Trophoblast cell (in vitro differentiated cells and primary cell): ENCODE data around the gene KDM4F.

ENCODE experiments used
- DNase-seq, 2 donors: peaks; one replicate each; pipeline ENCODE4 v3.0.0-alpha.2; 2016
- H2AFZ ChIP-seq: 2 replicates; pipeline ENCODE4 v1.6.1; 2013; ENCODE audit warnings: low read length, moderate library complexity, mild to moderate bottlenecking; ENCODE audit not compliant: insufficient read depth, poor library complexity
- H2AK5ac ChIP-seq: 2 replicates; pipeline ENCODE4 v1.6.1; 2013; ENCODE audit warnings: mild to moderate bottlenecking, low read length
- H2BK120ac ChIP-seq: 2 replicates; pipeline ENCODE4 v1.6.1; 2013; ENCODE audit warnings: low read length, mild to moderate bottlenecking, moderate library complexity; ENCODE audit not compliant: insufficient read depth, poor library complexity
- H2BK12ac ChIP-seq: 2 replicates; pipeline ENCODE4 v1.6.1; 2013; ENCODE audit warnings: mild to moderate bottlenecking, low read length, moderate library complexity
- H2BK5ac ChIP-seq: 2 replicates; pipeline ENCODE4 v1.6.1; 2013; ENCODE audit warnings: low read length, low read depth, moderate library complexity, mild to moderate bottlenecking; ENCODE audit not compliant: poor library complexity
- H3K14ac ChIP-seq: 2 replicates; pipeline ENCODE4 v1.6.1; 2013; ENCODE audit warnings: mild to moderate bottlenecking, low read length
- H3K18ac ChIP-seq: 2 replicates; pipeline ENCODE4 v1.6.1; 2013; ENCODE audit warnings: mild to moderate bottlenecking, low read length
- H3K23ac ChIP-seq: 2 replicates; pipeline ENCODE4 v1.6.1; 2013; ENCODE audit warnings: low read length
- H3K27ac ChIP-seq: 2 replicates; pipeline ENCODE4 v1.5.1; 2013; ENCODE audit warnings: low read depth, mild to moderate bottlenecking, inconsistent platforms, low read length, moderate library complexity
- H3K27me3 ChIP-seq: 2 replicates; pipeline ENCODE4 v1.6.1; 2013; ENCODE audit warnings: inconsistent platforms, mild to moderate bottlenecking, low read length, moderate library complexity; ENCODE audit not compliant: insufficient read depth
- H3K36me3 ChIP-seq, 2 experiments: 1 replicate in 1 of 2; 2 replicates in 1 of 2; pipeline ENCODE4 v1.6.1; 2013; ENCODE audit warnings: low read length in 2 of 2, mild to moderate bottlenecking in 2 of 2, moderate library complexity in 1 of 2; ENCODE audit not compliant: insufficient read depth in 2 of 2, control insufficient read depth in 1 of 2
- H3K4ac ChIP-seq: 2 replicates; pipeline ENCODE4 v1.6.1; 2013; ENCODE audit warnings: low read depth, mild to moderate bottlenecking, low read length, moderate library complexity
- H3K4me1 ChIP-seq, 2 experiments: 1 replicate in 1 of 2; 2 replicates in 1 of 2; pipeline ENCODE4 v1.6.1; 2013; ENCODE audit warnings: low read length in 2 of 2, mild to moderate bottlenecking in 2 of 2, moderate library complexity in 1 of 2; ENCODE audit not compliant: insufficient read depth in 2 of 2, control insufficient read depth in 1 of 2
- H3K4me2 ChIP-seq: 2 replicates; pipeline ENCODE4 v1.6.1; 2013; ENCODE audit warnings: inconsistent platforms, mild to moderate bottlenecking, low read length, moderate library complexity
- H3K4me3 ChIP-seq: 2 replicates; pipeline ENCODE4 v1.5.1; 2013; ENCODE audit warnings: mild to moderate bottlenecking, low read depth, low read length, inconsistent platforms
- H3K79me1 ChIP-seq: one replicate; pipeline ENCODE4 v1.6.1; 2013; ENCODE audit warnings: low read length
- H3K79me2 ChIP-seq: 2 replicates; pipeline ENCODE4 v1.6.1; 2013; ENCODE audit warnings: low read length, mild to moderate bottlenecking; ENCODE audit not compliant: control insufficient read depth, insufficient read depth, poor library complexity
- H3K9ac ChIP-seq: 2 replicates; pipeline ENCODE4 v1.6.1; 2013; ENCODE audit warnings: mild to moderate bottlenecking, low read length
- H3K9me3 ChIP-seq: 2 replicates; pipeline ENCODE4 v1.6.1; 2013; ENCODE audit warnings: low read depth, mild to moderate bottlenecking, control low read depth, inconsistent platforms, low read length; ENCODE audit not compliant: insufficient read depth
- H4K12ac ChIP-seq: 2 replicates; pipeline ENCODE4 v1.6.1; 2013; ENCODE audit warnings: low read depth, mild to moderate bottlenecking, low read length, moderate library complexity
- H4K8ac ChIP-seq: 2 replicates; pipeline ENCODE4 v1.6.1; 2013; ENCODE audit warnings: low read depth, mild to moderate bottlenecking, low read length, moderate library complexity
- H4K91ac ChIP-seq: one replicate; pipeline ENCODE4 v1.6.1; 2013; ENCODE audit warnings: low read depth, mild to moderate bottlenecking, low read length, moderate library complexity
- WGBS: extraction: QIAGEN DNeasy Blood & Tissue Kit; methylation state at CpG from one replicate; pipeline ENCODE4 v1.1.7; 2013; ENCODE audit warnings: missing lambda C conversion rate; ENCODE audit not compliant: insufficient read length, insufficient coverage; ENCODE audit errors: extremely low coverage; 5-methylcytosine and 5-hydroxymethylcytosine counted together

Gene KDM4F

GRCh38 chr11:95082576-95083001 lies 33.4 kb downstream of the KDM4F start:
- no peak overlapping the region for H2BK5ac ChIP-seq
- no peak overlapping the region for H4K8ac ChIP-seq
- H3K23ac ChIP-seq: no peak overlapping the region
- H3K9me3 ChIP-seq: no peaks in the 10 kb centered on the region
- H3K9ac ChIP-seq: no peak overlapping the region
- no peak overlapping the region for H3K4me2 ChIP-seq
- H3K18ac ChIP-seq: no peak overlapping the region
- no peak overlapping the region for H3K4ac ChIP-seq
- peaks cover 2% of the 10 kb centered on the region for H3K79me1 ChIP-seq
- H3K4me1 ChIP-seq: peaks cover 4 to 8% of the 10 kb centered on the region in 2 experiments
- H2AK5ac ChIP-seq: no peak overlapping the region
- no peaks in the 10 kb centered on the region for H3K27me3 ChIP-seq
- H3K36me3 ChIP-seq: no peaks in the 10 kb centered on the region
- H4K91ac ChIP-seq: no peak overlapping the region
- no peak overlapping the region for H3K14ac ChIP-seq
- no peaks in the 10 kb centered on the region for H3K79me2 ChIP-seq
- no peak overlapping the region for H4K12ac ChIP-seq
- no peak overlapping the region for H3K4me3 ChIP-seq
- H3K27ac ChIP-seq: no peak overlapping the region
- H2AFZ ChIP-seq: no peak overlapping the region
- no CpG with 5 or more reads among the region's 2 CpGs for WGBS
- no peak overlapping the region for H2BK12ac ChIP-seq
- no peak overlapping the region for H2BK120ac ChIP-seq
- DNase-seq: no peak

- DNase-seq: no peak
- H3K23ac ChIP-seq: no peak overlapping the region
- H3K14ac ChIP-seq: no peak overlapping the region
- H3K27me3 ChIP-seq: no peaks in the 10 kb centered on the region
- no peak overlapping the region for H4K8ac ChIP-seq
- H3K9me3 ChIP-seq: no peaks in the 10 kb centered on the region
- H4K91ac ChIP-seq: no peak overlapping the region
- H3K27ac ChIP-seq: no peak overlapping the region
- no peak overlapping the region for H2AK5ac ChIP-seq
- H2BK120ac ChIP-seq: no peak overlapping the region
- H3K9ac ChIP-seq: no peak overlapping the region
- H2AFZ ChIP-seq: no peak overlapping the region
- H2BK12ac ChIP-seq: no peak overlapping the region
- no peaks in the 10 kb centered on the region for H3K79me2 ChIP-seq
- H3K36me3 ChIP-seq: no peaks in the 10 kb centered on the region
- no peak overlapping the region for H4K12ac ChIP-seq
- no peak overlapping the region for H3K18ac ChIP-seq
- H3K4me2 ChIP-seq: no peak overlapping the region
- no peak overlapping the region for H2BK5ac ChIP-seq
- no peak overlapping the region for H3K4ac ChIP-seq
- no peak overlapping the region for H3K4me3 ChIP-seq
- peaks cover 4% of the 10 kb centered on the region for H3K79me1 ChIP-seq
- H3K4me1 ChIP-seq: peaks cover 4 to 9% of the 10 kb centered on the region in 2 experiments
Measured at GRCh38 chr11:95084509-95084908, 35.3 kb downstream of the KDM4F start.

GRCh38 chr11:95085117-95085816 lies 36.0 kb downstream of the KDM4F start:
- no peaks in the 10 kb centered on the region for H3K9me3 ChIP-seq
- H3K9ac ChIP-seq: no peak overlapping the region
- no peak overlapping the region for H3K18ac ChIP-seq
- H2BK5ac ChIP-seq: no peak overlapping the region
- no peak overlapping the region for H3K27ac ChIP-seq
- no peak overlapping the region for H4K8ac ChIP-seq
- H2AFZ ChIP-seq: no peak overlapping the region
- H3K4me3 ChIP-seq: no peak overlapping the region
- H3K23ac ChIP-seq: no peak overlapping the region
- H3K4ac ChIP-seq: no peak overlapping the region
- peaks cover 10% of the 10 kb centered on the region for H3K79me1 ChIP-seq
- no peak overlapping the region for H3K14ac ChIP-seq
- no peak overlapping the region for H2BK12ac ChIP-seq
- H3K4me1 ChIP-seq: peaks cover 4 to 9% of the 10 kb centered on the region in 2 experiments
- no peak overlapping the region for H3K4me2 ChIP-seq
- WGBS: no CpG with 5 or more reads among the region's 3 CpGs
- H4K12ac ChIP-seq: no peak overlapping the region
- H2AK5ac ChIP-seq: no peak overlapping the region
- H2BK120ac ChIP-seq: no peak overlapping the region
- H4K91ac ChIP-seq: no peak overlapping the region
- peaks cover 5% of the 10 kb centered on the region for H3K79me2 ChIP-seq
- no peaks in the 10 kb centered on the region for H3K27me3 ChIP-seq
- DNase-seq: no peak
- H3K36me3 ChIP-seq: no peaks in the 10 kb centered on the region

GRCh38 chr11:95086151-95086550 lies 36.9 kb downstream of the KDM4F start:
- Histone ChIP-seq H3K9ac (no peak overlapping the region), H4K12ac (no peak overlapping the region), H3K9me3 (no peaks in the 10 kb centered on the region), H2BK12ac (no peak overlapping the region), H3K18ac (no peak overlapping the region), H3K36me3 (no peaks in the 10 kb centered on the region), H4K8ac (no peak overlapping the region), H3K4me3 (no peak overlapping the region), H3K14ac (no peak overlapping the region), H2AK5ac (no peak overlapping the region), H3K27me3 (no peaks in the 10 kb centered on the region), H4K91ac (no peak overlapping the region), H3K27ac (no peak overlapping the region), H3K23ac (no peak overlapping the region), H2BK120ac (no peak overlapping the region), H2AFZ (no peak overlapping the region), H3K4me1 (peaks cover 7 to 9% of the 10 kb centered on the region in 2 experiments), H3K79me2 (peaks cover 5% of the 10 kb centered on the region), H3K4ac (no peak overlapping the region), H3K79me1 (peaks cover 12% of the 10 kb centered on the region), H3K4me2 (no peak overlapping the region), H2BK5ac (no peak overlapping the region)
- no peak for DNase-seq
- no CpG with 5 or more reads among the region's 2 CpGs for WGBS
